Subcutaneous abdominal adipose tissue (tissue), 5 donors: ENCODE data around the gene NINJ2.

Experiments
- H3K27ac ChIP-seq: one replicate; pipeline ENCODE4 v1.7.0; 2013; ENCODE audit warnings: low read depth, mild to moderate bottlenecking, inconsistent platforms, low read length, moderate library complexity
- H3K27me3 ChIP-seq, 5 donors: one replicate each; pipeline ENCODE4 v1.7.0; 2013; ENCODE audit warnings: low read length in 5 of 5, inconsistent platforms in 1 of 5; ENCODE audit not compliant: control insufficient read depth in 5 of 5, insufficient read depth in 4 of 5
- H3K36me3 ChIP-seq, 5 donors: one replicate each; pipeline ENCODE4 v1.7.0; 2013; ENCODE audit warnings: low read length in 5 of 5; ENCODE audit not compliant: control insufficient read depth in 5 of 5, insufficient read depth in 5 of 5
- H3K4me1 ChIP-seq, 5 donors: one replicate each; pipeline ENCODE4 v1.7.0; 2013; ENCODE audit warnings: low read length in 5 of 5, mild to moderate bottlenecking in 3 of 5, moderate library complexity in 1 of 5; ENCODE audit not compliant: control insufficient read depth in 5 of 5, insufficient read depth in 5 of 5
- H3K4me3 ChIP-seq, 5 donors: one replicate each; pipeline ENCODE4 v1.7.0; 2013; ENCODE audit warnings: low read length in 5 of 5, low read depth in 1 of 5
- H3K9ac ChIP-seq, 5 donors: one replicate each; pipeline ENCODE4 v1.7.0; 2013; ENCODE audit warnings: low read length in 5 of 5, mild to moderate bottlenecking in 4 of 5, moderate library complexity in 3 of 5
- H3K9me3 ChIP-seq, 5 donors: one replicate each; pipeline ENCODE4 v1.7.0; 2013; ENCODE audit warnings: low read length in 5 of 5; ENCODE audit not compliant: control insufficient read depth in 5 of 5
- donor health status: healthy.
- donor health status: healthy.
- donor health status: healthy.
- donor health status: healthy.
- donor health status: healthy.

NINJ2 gene

GRCh38 chr12:539540-540310 lies 123.5 kb downstream of the NINJ2 start:
- no peak overlapping the region for H3K4me3 ChIP-seq
- no peak overlapping the region for H3K27ac ChIP-seq
- H3K9me3 ChIP-seq, result no peaks in the 10 kb centered on the region
- no peaks in the 10 kb centered on the region for H3K36me3 ChIP-seq
- peaks cover 2 to 8% (median 6%) of the 10 kb centered on the region in 5 donors for H3K4me1 ChIP-seq
- H3K9ac ChIP-seq, result no peak overlapping the region
- H3K27me3 ChIP-seq, result peaks cover 2 to 16% (median 10%) of the 10 kb centered on the region in 5 donors

DNA sequence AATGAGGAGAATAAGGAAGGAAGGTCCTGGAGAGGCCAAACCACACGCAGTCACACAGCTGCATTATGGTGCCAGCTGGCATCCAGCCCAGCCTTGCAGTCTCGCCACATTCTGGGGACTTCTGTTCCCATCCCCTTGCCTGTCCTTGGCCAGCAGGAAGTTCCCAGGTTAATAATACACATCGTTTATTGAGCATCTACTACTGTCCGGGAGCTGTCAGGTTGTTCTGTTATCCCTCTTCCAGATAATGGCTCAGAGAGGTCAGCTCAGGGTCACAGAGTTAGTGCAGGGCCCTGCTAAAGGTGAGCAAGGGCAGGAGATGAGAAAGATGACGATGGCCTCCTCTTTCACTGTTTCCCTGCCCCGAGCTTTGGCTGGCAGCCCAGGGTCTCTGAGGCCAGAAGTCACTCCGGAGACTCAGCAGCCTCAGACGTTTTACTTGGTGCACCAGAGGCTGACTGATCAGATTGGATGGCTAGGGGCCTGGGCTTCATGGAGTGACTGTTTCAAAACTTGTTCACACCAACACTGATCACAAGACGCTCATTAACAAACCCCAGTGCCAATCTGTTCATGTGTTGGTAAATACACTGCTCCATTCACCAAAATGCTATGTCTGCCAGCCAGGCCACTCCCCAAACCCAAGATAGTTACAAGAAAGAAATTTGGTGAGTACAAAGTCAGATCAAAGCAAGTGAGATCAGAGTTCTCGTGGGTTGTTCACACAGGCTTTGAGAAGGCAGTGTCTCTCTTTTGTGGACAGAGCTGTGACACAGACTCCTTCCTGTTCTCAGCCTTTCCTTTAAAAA lies 124.3 kb downstream of the NINJ2 start:
- H3K9me3 ChIP-seq, result no peaks in the 10 kb centered on the region
- H3K27me3 ChIP-seq, result peaks cover 2 to 12% (median 7%) of the 10 kb centered on the region in 5 donors
- H3K9ac ChIP-seq, result no peak overlapping the region
- H3K27ac ChIP-seq, result no peak overlapping the region
- H3K36me3 ChIP-seq, result no peaks in the 10 kb centered on the region
- peaks cover 2 to 8% (median 6%) of the 10 kb centered on the region in 5 donors for H3K4me1 ChIP-seq
- H3K4me3 ChIP-seq, result no peak overlapping the region

- H3K4me3 ChIP-seq, result no peak overlapping the region
- no peak overlapping the region for H3K9ac ChIP-seq
- peaks cover 0 to under 1% (median 0%) of the 10 kb centered on the region in 5 donors for H3K9me3 ChIP-seq
- H3K27ac ChIP-seq, result no peak overlapping the region
- H3K4me1 ChIP-seq, result peaks cover 2 to 8% (median 6%) of the 10 kb centered on the region in 5 donors
- no peaks in the 10 kb centered on the region for H3K36me3 ChIP-seq
- H3K27me3 ChIP-seq, result peaks cover 0 to 10% (median 8%) of the 10 kb centered on the region in 5 donors
These were observed 125.5 kb downstream of the NINJ2 start for GRCh38 chr12:537772-538171.

DNA sequence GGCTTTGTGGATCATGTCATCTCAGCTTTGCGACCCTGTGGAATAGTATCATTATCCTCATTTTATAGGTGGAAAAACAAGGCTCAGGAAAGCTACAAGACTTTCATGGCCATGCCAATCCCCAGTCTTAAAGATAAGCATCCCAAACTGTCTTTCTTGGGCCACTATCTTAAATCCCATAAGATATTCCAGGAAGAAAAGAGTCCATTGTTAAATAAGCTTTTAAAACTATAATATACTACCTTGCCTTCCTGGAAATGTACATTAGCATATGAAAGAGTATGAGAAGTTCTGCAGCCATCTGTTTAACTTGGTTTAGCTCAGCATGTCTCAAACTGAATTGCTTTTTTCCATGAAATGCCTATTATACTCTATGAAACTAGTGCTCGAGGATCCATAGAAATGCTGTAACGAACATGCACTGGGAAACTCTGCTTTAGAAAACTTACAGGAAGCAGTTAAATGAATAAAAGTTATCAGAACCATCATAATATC lies 126.4 kb downstream of the NINJ2 start:
- Histone ChIP-seq H3K4me3 (no peak overlapping the region), H3K27ac (no peak overlapping the region), H3K27me3 (peaks cover 0 to 10% (median 6%) of the 10 kb centered on the region in 5 donors), H3K9ac (no peak overlapping the region), H3K4me1 (peaks cover 2 to 8% (median 6%) of the 10 kb centered on the region in 5 donors), H3K36me3 (no peaks in the 10 kb centered on the region), H3K9me3 (peaks cover 0 to 8% (median 7%) of the 10 kb centered on the region in 5 donors)

- H3K27me3 ChIP-seq, result peaks cover 0 to 12% (median 6%) of the 10 kb centered on the region in 5 donors
- no peak overlapping the region for H3K9ac ChIP-seq
- H3K36me3 ChIP-seq, result no peaks in the 10 kb centered on the region
- H3K4me3 ChIP-seq, result no peak overlapping the region
- peaks cover 2 to 8% (median 6%) of the 10 kb centered on the region in 5 donors for H3K4me1 ChIP-seq
- H3K9me3 ChIP-seq, result peaks cover 0 to 8% (median 7%) of the 10 kb centered on the region in 5 donors
- no peak overlapping the region for H3K27ac ChIP-seq
These were observed 127.8 kb downstream of the NINJ2 start for GRCh38 chr12:535396-535795.

DNA sequence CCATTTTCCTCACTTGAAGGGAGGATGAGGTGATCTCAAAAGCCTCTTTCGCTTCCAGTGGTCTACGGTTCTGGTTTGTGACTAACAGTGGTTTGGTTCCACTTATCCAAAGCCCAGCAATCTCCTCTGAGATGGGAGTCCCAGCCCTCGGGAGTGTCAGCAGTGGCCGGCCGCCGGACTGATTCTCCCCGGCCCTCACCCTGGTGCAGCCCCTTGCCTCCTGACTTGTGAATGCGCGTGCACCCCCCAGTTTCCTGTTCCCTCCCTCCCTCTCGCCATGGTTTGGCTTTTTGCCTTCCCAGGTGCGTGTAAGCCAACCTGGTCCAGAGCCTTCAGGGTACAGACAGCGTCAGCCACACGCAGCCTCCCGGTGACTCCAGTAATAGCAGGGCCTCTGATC lies 129.0 kb downstream of the NINJ2 start:
- no peak overlapping the region for H3K27ac ChIP-seq
- no peak overlapping the region for H3K4me3 ChIP-seq
- peaks cover 0 to 8% (median 7%) of the 10 kb centered on the region in 5 donors for H3K9me3 ChIP-seq
- peaks cover 2 to 8% (median 4%) of the 10 kb centered on the region in 5 donors for H3K4me1 ChIP-seq
- peaks cover 0 to 12% (median 6%) of the 10 kb centered on the region in 5 donors for H3K27me3 ChIP-seq
- no peak overlapping the region for H3K9ac ChIP-seq
- no peaks in the 10 kb centered on the region for H3K36me3 ChIP-seq

GRCh38 chr12:533718-534117 lies 129.5 kb downstream of the NINJ2 start:
- no peak overlapping the region for H3K27ac ChIP-seq
- H3K36me3 ChIP-seq, result no peaks in the 10 kb centered on the region
- H3K9ac ChIP-seq, result no peak overlapping the region
- peaks cover 0 to 3% (median 0%) of the 10 kb centered on the region in 5 donors for H3K4me1 ChIP-seq
- H3K27me3 ChIP-seq, result peaks cover 0 to 12% (median 6%) of the 10 kb centered on the region in 5 donors
- no peak overlapping the region for H3K4me3 ChIP-seq
- H3K9me3 ChIP-seq, result peaks cover 0 to 8% (median 7%) of the 10 kb centered on the region in 5 donors

DNA sequence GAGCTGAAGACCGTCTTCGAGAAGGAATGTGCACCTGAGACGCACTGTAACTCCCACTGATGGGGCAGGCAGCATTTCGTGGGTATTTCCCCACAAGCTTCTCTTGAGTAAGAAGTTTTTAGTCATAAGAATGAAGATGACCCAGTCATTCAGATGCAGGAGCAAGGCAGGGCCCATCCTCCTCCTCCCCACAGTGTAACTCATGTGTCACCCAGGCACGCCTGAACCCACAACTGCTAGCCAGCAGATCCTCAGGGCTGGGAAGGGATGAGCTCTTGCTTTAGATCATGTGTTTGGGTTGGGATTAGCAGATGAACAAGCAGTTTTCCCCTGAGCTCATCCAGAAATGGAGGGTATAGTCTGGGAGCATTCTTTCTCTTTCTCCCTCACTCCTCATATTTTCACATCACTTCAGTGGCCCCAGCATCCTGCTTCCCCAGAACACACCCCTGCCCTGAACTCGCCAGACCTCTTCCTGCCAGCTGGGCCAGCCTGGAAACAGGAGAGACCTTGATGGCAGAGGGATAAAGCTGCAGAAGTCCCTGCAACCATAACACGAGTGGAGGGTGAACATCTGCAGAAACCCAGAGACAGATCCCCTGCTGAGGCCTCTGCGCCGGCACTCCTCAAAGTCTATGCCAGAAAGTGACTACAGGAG lies 130.2 kb downstream of the NINJ2 start:
- Histone ChIP-seq H3K4me1 (no peaks in the 10 kb centered on the region), H3K4me3 (no peak overlapping the region), H3K27me3 (peaks cover 0 to 12% (median 6%) of the 10 kb centered on the region in 5 donors), H3K36me3 (no peaks in the 10 kb centered on the region), H3K9me3 (peaks cover 0 to 8% (median 7%) of the 10 kb centered on the region in 5 donors), H3K9ac (no peak overlapping the region), H3K27ac (no peak overlapping the region)

DNA sequence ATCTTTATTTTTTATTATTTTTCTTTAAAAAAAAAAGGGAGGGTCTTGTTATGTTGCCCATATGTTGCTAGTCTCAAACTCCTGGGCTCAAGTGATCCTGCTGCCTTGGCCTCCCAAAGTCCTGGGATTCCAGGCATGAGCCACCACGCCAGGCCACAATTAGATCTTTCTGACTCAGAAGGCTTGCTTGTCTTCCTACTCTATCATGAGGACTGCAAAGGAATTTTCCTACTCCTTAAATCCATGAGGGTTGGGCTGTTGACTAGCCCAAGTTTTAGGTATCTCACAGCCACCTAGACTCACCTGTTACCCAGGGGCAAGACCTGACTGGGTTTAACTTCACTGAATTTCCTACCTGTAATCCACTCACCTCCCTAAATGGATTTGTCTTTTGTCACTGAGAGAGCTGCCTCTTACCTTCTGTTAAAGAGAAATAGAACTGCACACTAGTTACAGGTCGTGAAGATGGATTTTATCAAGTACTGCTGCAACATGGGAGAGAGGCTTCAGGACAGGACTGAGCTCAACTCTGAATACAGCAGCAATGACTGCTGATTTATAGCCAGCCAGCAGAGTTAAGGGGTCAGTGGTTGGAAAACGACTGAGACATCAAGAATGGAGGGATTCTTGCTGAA lies 131.2 kb downstream of the NINJ2 start:
- H3K9ac ChIP-seq, result no peak overlapping the region
- H3K36me3 ChIP-seq, result no peaks in the 10 kb centered on the region
- no peak overlapping the region for H3K27ac ChIP-seq
- H3K9me3 ChIP-seq, result peaks cover 0 to 8% (median 7%) of the 10 kb centered on the region in 5 donors
- H3K4me1 ChIP-seq, result no peaks in the 10 kb centered on the region
- H3K27me3 ChIP-seq, result peaks cover 0 to 12% (median 8%) of the 10 kb centered on the region in 5 donors
- no peak overlapping the region for H3K4me3 ChIP-seq
